Nephron progenitor cell (in vitro differentiated cells): ENCODE data around the gene YJU2.
A peak's percentile ranks its signal among the peaks of the same experiment; 100 is the strongest.
"Not testable (repeated sequence)": the region's sequence is repeated elsewhere in the genome, so short reads cannot be mapped to it uniquely, and the experiment has no call there.

Experiments
- DNase-seq: peaks from one replicate; pipeline ENCODE4 v3.0.0; 2021
- H3K27ac Mint-ChIP-seq: 2 replicates; pipeline ENCODE4 v1.8.0; 2021; ENCODE audit warnings: mild to moderate bottlenecking, moderate library complexity, mixed read lengths
- H3K27me3 Mint-ChIP-seq: 2 replicates; pipeline ENCODE4 v1.8.0; 2021; ENCODE audit warnings: mild to moderate bottlenecking, low read depth, mixed read lengths; ENCODE audit not compliant: poor library complexity
- H3K36me3 Mint-ChIP-seq: 2 replicates; pipeline ENCODE4 v1.8.0; 2021; ENCODE audit warnings: low read depth, mixed read lengths
- H3K4me1 Mint-ChIP-seq: 2 replicates; pipeline ENCODE4 v1.8.0; 2021; ENCODE audit warnings: mixed read lengths
- H3K4me3 Mint-ChIP-seq: 2 replicates; pipeline ENCODE4 v1.8.0; 2021; ENCODE audit warnings: mild to moderate bottlenecking, moderate library complexity, mixed read lengths
- H3K9me3 Mint-ChIP-seq: 2 replicates; pipeline ENCODE4 v1.8.0; 2021; ENCODE audit warnings: mild to moderate bottlenecking, moderate library complexity, mixed read lengths
- TF ChIP-seq, protein P1 (sequence below): fragments of 200-600 bp; sonication (generic); IDR thresholded peaks from 2 replicates; pipeline ENCODE4 v1.5.0; 2021; ENCODE audit warnings: antibody characterized with exemption

YJU2 gene

DNA sequence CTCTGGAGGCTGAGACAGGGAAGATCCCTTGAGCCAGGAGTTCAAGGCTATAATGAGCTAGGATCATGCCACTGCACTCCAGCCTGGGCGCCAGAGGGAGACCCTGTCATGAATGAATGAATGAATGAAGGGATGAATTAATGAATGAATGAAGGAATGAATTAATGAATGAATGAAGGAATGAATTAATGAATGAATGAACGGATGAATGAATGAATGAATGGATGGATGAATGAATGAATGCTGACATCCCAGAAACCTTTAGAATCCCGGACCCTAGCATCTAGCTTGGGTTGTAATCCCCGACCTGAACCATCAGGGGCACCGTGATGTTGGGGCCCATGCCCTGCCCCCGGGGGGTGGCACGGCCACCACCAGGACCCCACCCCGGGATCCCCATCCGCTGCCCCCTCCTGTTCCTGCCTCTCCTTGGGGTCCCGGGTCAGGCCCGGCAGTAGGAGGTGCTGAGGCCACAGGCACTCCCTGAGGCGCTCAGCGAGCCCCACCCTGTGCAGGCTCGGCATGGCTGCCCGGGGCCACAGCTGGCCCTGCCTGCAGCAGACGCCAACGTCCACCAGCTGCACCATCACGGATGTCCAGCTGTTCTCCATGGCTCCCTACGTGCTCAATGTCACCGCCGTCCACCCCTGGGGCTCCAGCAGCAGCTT lies 14.1 kb upstream of the YJU2 start:
- DNase-seq = no peak
- Mint-ChIP-seq H3K27me3 (peaks cover 22% of the 10 kb centered on the region), H3K27ac (peak overlapping the region; percentile 27), H3K4me1 (peaks cover 11% of the 10 kb centered on the region), H3K36me3 (no peaks in the 10 kb centered on the region), H3K4me3 (no peak overlapping the region), H3K9me3 (no peaks in the 10 kb centered on the region)
- TF ChIP-seq, protein P1, sequence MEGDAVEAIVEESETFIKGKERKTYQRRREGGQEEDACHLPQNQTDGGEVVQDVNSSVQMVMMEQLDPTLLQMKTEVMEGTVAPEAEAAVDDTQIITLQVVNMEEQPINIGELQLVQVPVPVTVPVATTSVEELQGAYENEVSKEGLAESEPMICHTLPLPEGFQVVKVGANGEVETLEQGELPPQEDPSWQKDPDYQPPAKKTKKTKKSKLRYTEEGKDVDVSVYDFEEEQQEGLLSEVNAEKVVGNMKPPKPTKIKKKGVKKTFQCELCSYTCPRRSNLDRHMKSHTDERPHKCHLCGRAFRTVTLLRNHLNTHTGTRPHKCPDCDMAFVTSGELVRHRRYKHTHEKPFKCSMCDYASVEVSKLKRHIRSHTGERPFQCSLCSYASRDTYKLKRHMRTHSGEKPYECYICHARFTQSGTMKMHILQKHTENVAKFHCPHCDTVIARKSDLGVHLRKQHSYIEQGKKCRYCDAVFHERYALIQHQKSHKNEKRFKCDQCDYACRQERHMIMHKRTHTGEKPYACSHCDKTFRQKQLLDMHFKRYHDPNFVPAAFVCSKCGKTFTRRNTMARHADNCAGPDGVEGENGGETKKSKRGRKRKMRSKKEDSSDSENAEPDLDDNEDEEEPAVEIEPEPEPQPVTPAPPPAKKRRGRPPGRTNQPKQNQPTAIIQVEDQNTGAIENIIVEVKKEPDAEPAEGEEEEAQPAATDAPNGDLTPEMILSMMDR = no peak

DNA sequence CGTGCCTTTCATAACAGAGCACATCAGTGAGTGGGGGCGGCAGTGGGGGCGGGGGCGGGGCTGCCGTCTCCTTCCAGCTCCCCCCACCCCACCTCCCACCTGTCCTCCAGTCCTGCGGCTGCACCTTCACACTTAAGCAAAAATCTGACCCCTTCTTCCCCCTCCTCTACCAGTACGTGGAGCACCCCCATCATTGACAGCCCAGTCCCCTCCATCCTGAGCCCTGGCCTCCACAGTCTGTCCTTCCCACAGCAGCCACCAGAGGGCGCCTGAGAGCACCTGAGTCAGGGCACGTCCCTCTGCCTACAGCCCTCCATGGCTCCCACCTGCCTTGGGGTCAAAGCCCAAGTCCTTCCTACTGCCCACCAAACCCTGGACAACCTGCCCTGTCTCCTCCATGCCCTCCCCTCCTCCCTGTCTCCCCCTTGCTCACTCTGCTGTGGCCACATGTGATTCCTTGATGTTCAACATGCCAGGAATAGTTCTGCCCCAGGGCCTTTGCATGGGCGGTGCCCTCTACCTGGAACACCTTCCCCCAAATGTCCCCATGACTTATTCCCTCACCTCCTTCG lies 13.5 kb upstream of the YJU2 start:
- Mint-ChIP-seq H3K36me3 (no peaks in the 10 kb centered on the region), H3K27ac (no peak overlapping the region), H3K4me1 (peaks cover 11% of the 10 kb centered on the region), H3K27me3 (peaks cover 28% of the 10 kb centered on the region), H3K9me3 (no peaks in the 10 kb centered on the region), H3K4me3 (no peak overlapping the region)
- TF ChIP-seq, protein P1 = peak; percentile 60
- DNase-seq = peak; percentile 79

DNA sequence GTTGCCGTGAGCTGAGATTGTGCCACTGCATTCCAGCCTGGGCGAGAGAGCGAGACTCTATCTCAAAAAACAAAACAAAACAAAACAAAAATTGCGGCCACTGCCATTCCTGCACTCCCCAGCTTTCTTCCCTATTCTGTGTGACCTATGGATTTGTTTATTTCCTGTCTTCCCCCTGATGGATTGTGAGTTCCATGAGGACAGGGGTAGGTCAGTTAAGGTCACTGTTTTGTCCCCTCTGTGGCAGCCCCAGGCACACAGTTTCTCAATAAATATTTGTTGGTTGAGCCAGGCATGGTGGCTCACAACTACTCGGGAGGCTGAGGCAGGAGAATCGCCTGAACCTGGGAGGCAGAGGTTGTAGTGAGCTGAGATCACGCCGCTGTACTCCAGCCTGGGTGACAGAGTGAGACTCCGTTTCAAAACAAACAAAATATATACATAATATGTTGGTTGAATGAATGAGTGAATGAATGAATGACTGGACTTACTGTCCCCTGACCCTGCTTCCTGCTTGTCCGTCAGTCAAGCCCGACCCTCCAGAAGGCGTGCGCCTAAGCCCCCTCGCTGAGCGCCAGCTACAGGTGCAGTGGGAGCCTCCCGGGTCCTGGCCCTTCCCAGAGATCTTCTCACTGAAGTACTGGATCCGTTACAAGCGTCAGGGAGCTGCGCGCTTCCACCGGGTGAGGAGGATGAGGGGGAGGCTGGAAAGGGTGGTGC lies 12.6 kb upstream of the YJU2 start:
- Mint-ChIP-seq H3K27ac (no peak overlapping the region), H3K27me3 (peaks cover 33% of the 10 kb centered on the region), H3K4me3 (no peak overlapping the region), H3K9me3 (no peaks in the 10 kb centered on the region), H3K36me3 (no peaks in the 10 kb centered on the region), H3K4me1 (peaks cover 11% of the 10 kb centered on the region)
- TF ChIP-seq, protein P1 = no peak
- no peak for DNase-seq

DNA sequence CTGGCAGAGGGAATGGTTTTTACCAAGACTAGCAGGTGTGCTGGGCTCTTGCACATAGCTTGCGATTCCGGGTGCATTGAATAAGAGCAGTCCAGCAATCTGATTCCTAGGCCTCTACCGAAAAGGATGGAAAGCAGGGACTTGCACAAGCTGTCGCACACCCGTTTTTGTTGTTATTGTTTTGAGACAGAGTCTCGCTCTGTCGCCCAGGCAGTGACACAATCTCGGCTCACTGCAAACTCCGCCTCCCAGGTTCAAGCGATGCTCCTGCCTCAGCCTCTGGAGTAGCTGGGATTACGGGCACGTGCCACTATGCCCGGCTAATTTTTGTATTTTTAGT lies 12.0 kb upstream of the YJU2 start:
- peaks cover 33% of the 10 kb centered on the region for H3K27me3 Mint-ChIP-seq
- H3K4me1 Mint-ChIP-seq = peaks cover 11% of the 10 kb centered on the region
- no peak overlapping the region for H3K4me3 Mint-ChIP-seq
- no peaks in the 10 kb centered on the region for H3K36me3 Mint-ChIP-seq
- TF ChIP-seq, protein P1 = no peak
- DNase-seq = no peak
- H3K9me3 Mint-ChIP-seq = no peaks in the 10 kb centered on the region
- no peak overlapping the region for H3K27ac Mint-ChIP-seq

DNA sequence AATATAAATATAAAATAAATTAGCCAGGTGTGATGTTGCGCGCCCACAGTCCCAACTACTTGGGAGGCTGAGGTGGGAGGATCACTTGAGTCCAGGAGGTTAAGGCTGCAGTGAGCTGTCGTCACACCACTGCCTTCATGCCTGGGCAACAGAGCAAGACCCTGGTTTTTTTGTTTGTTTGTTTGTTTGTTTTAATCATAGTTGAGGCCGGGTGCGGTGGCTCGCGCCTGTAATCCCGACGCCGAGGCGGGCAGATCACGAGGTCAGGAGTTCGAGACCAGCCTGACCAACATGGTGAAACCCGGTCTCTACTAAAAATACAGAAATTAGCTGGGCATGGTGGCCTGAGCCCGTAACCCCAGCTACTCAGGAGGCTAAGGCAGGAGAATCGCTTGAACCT lies 9.4 kb upstream of the YJU2 start:
- Mint-ChIP-seq H3K4me1 (peaks cover 11% of the 10 kb centered on the region), H3K9me3 (peaks cover 11% of the 10 kb centered on the region), H3K27me3 (peaks cover 45% of the 10 kb centered on the region)
- DNase-seq, H3K4me3 Mint-ChIP-seq, H3K36me3 Mint-ChIP-seq, H3K27ac Mint-ChIP-seq: not testable (repeated sequence)

DNA sequence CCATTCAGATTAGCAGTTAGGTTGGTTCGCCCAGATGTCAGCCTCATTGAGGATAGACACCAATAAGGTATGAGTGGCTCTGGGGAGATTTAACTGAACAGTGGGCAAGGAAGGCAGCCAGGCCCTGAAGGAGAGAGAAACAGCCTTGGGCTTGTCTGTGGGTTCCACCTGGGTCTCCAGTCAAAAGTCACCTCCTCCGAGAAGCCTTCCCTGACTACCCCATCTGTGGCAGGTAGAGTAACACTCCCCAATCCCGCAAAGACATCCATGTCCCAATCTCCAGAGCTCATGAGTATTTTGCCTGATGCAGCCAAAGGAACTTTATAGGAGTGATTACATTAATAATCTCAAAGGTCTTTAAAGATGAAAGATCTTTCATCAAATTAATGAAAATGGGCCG lies 8.0 kb upstream of the YJU2 start:
- Mint-ChIP-seq H3K27me3 (peaks cover 56% of the 10 kb centered on the region), H3K27ac (no peak overlapping the region), H3K36me3 (no peaks in the 10 kb centered on the region), H3K4me3 (no peak overlapping the region), H3K4me1 (peaks cover 11% of the 10 kb centered on the region), H3K9me3 (peaks cover 18% of the 10 kb centered on the region)
- TF ChIP-seq, protein P1 = no peak
- no peak for DNase-seq
